Activated CD8-positive, alpha-beta memory T cell treated with anti-CD3 and anti-CD28 coated beads, Interleukin-2, amount 50 U/mL, for 24 hours (primary cell): ENCODE measurements around the gene DMBX1.

Source experiments
- DNase-seq: peaks from one replicate; pipeline ENCODE4 v3.0.0-alpha.2; 2020; ENCODE audit errors: extremely low read depth

Gene DMBX1

GRCh38 chr1:46525253-46525983, 35.8 kb downstream of the DMBX1 start:
- no peak for DNase-seq

- no peak for DNase-seq
These were observed 36.5 kb downstream of the DMBX1 start for GRCh38 chr1:46526013-46526690.

- no peak for DNase-seq
These were observed 37.2 kb downstream of the DMBX1 start for GRCh38 chr1:46526691-46527291.

GRCh38 chr1:46527474-46528296, 38.0 kb downstream of the DMBX1 start:
- DNase-seq: peak; percentile 36

- DNase-seq: no peak
These were observed 38.8 kb downstream of the DMBX1 start for GRCh38 chr1:46528297-46528955.

- no peak for DNase-seq
These were observed 39.5 kb downstream of the DMBX1 start for GRCh38 chr1:46529031-46529630.

- no peak for DNase-seq
These were observed 40.7 kb downstream of the DMBX1 start for GRCh38 chr1:46530311-46530710.

- no peak for DNase-seq
These were observed 41.3 kb downstream of the DMBX1 start for GRCh38 chr1:46530791-46531409.

GRCh38 chr1:46532095-46532494, 42.5 kb downstream of the DMBX1 start:
- DNase-seq: no peak

- DNase-seq: peak; percentile 21
These were observed 43.0 kb downstream of the DMBX1 start for GRCh38 chr1:46532498-46533178.

GRCh38 chr1:46533179-46533864, 43.7 kb downstream of the DMBX1 start:
- DNase-seq: no peak

- DNase-seq: no peak
These were observed 45.4 kb downstream of the DMBX1 start for GRCh38 chr1:46535063-46535462.

- DNase-seq: no peak
These were observed 46.9 kb downstream of the DMBX1 start for GRCh38 chr1:46536527-46536926.

- DNase-seq: no peak
These were observed 48.0 kb downstream of the DMBX1 start for GRCh38 chr1:46537651-46538050.

- no peak for DNase-seq
These were observed 48.5 kb downstream of the DMBX1 start for GRCh38 chr1:46538147-46538546.
